Germinal center (tissue), 1 donor: ENCODE measurements around the gene TMEM63A.
"Not testable (repeated sequence)": the region's sequence is repeated elsewhere in the genome, so short reads cannot be mapped to it uniquely, and the experiment has no call there.

ENCODE experiments used
- DNase-seq: peaks from one replicate; pipeline ENCODE4 v3.0.0; 2012; ENCODE audit warnings: mixed read lengths, low spot score

Gene TMEM63A

DNA sequence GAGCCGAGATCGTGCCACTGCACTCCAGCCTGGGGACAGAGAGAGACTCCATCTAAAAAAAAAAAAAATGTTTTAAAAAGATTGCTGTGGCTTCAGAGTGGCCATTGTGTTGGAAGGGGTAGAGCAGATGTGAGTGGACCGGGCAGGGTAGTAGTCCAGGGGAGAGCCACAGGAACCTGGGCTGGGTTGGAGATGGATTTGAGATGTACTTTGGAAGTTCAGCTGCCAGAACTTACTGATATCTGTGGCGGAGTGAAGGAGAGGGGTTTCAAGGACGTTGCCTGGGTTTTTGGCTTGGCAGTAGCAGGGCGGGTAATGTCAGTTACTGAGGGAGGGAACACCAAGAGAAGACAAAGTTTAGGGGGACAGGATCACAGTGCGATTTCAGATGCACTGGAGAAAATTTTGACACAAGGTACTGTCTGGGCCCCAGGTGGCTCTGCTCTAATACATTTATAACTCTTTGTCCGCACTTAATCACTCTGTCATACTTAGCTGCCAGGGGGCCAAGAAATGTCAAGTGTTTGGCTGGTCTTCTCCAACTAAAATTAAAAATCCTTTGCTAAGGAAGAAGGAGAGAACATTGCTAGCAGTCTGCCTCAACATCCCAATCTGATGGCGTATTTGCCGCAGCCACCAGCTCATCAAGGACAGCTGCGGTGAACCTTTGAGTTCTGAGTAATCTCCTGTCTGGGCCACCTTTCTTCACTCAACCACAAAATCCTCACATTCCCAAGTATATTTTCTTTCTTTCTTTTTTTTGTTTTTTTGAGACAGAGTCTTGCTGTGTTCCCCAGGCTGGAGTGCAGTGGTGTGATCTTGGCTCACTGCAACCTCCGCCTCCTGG lies 62.6 kb downstream of the TMEM63A start:
- no peak for DNase-seq

DNA sequence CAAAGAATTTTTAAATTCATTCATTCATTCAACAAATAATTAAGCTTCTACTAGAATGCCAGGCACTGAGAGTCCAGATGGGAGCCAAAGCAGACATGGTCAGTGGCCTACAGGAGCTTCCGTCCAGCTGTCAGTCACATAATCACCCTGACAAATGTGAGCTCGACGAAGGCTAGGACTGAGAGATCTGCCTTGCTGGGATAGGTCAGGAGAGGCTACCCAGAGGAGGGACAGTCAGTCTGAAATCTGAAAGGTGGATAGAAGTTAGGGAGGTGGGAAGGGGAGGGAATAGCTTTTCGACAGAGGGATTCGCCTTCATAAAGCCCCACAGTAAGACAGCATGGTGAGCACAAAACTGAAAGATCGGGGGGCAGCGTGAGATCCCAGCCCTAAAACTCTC lies 64.0 kb downstream of the TMEM63A start:
- no peak for DNase-seq

DNA sequence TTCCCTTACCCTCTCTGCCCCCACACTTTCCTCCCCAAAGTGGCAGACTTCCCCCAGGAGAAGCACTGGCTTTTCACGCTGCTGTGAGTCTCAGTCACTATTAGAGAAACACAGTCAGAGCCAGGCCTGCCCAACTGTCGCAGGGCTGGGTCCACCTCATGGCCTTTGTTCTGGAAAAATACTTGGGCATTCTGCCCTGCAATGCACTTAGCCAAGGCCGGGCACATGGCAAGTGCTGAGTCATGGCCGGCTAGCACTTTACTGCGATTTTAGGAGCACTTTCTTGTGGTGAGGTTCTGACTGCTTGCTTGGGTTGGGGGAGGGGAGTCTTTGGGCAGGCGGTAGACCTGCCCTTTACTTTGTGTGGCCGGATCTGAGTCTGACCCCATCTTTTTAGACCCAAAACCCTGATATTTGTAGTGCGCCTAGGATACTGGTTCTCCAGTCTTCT lies 64.5 kb downstream of the TMEM63A start:
- no peak for DNase-seq

DNA sequence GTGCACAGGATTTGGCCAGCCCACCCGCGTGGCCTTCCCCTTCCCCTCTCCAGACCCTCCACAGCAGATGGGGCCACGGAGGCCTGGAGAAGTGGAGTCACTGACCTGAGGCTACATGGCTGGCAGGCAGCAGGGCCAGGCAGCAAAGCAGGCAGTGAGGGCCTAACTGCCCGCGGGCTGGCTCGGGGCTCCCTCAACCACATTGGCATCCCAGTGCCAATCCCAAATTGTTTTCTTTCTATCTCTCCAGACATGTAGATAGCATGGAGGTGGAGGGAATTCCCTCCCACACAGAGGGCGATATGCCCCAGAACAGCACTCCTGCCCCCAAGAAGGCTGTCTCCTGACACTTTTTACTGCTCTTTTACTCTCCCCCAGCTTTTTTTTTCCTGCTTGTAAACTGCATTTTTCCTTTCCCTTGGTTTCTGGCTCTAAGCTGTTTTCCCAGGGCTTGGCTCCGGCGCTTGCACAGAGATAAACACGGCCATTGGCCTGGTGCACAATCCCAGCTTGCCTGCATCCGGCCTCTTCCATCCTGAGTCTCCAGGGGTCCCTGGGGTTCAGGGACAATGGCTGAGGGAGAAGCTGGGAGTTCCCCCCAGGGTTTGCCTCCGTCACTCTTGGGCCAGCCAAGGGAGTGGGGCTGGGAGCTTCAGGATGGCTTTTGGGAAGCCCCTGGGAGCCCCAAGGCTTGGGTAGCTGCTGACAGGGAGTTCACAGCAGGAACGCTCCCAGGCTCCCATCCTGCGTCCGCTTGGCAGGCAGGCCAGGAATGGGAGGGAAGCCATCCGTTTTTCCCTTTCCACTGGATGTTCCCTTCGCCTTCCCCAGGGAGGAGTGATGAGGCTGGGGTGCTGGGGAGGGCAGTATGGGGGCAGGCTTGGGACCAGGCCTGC lies 65.3 kb downstream of the TMEM63A start:
- no peak for DNase-seq

DNA sequence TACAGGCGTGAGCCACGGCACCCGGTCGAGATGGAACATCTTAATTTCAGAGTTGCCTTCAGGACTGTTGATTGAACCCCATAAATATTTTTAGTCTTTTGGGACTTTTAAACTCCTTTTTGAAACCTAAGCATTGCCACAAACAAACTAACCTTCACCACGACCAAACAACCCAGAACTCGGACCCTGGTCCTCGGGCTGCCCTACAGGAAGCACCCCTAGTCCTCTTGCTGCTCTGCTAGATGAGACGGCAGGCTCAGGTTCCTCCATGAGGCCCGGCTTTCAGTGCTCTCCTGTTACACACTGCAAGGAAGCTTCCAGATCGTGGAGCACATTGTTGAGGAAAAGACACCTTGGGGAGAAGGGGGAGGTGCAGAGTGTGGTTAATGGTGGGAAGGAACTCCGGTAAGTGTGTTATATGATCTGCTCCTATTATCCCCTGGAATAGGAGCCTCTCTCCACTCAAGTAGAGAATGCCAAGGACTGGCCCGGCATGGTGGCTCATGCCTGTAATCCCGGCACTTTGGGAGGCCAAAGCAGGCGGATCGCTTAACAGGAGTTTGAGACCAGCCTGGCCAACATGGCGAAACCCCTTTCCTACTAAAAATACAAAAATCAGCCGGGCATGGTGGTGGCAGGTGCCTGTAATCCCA lies 66.5 kb downstream of the TMEM63A start:
- no peak for DNase-seq

DNA sequence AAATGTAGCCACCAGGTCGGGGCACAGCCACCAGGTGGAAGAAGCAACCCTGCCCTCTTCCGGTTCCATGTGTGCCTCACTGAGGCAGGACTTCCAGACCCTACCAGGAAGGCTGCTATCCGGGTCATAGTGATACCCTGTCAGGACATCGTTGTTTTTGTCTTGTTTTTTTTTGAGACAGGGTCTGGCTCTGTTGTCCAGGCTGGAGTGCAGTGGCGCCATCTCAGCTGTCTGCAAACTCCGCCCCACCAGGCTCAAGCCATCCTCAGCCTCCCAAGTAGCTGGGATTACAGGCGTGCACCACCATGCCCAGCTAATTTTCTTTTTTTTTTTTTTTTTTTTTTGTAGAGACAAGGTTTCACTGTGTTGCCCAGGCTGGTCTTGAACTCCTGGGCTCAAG lies 67.1 kb downstream of the TMEM63A start:
- not testable (repeated sequence) for DNase-seq

DNA sequence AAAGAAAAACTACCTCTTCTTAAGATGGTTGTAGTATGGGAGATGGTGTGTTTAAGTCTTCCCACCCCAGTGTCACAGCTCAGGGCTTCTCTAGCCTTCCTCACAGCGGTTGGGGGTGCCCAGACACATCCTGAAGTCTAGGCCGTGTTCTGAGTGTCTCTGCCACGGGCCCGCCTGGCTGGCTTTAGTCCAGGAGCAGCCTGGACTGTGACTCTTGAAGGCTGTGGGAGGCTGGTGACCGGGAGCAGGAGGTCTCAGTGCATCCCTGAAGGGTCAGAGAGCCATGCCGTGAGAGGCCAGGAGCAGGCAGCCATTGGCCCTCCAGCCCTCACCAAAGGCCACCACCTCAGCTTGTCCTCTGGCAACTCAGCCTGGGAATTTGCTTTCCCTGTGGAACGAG lies 67.8 kb downstream of the TMEM63A start:
- DNase-seq = no peak

DNA sequence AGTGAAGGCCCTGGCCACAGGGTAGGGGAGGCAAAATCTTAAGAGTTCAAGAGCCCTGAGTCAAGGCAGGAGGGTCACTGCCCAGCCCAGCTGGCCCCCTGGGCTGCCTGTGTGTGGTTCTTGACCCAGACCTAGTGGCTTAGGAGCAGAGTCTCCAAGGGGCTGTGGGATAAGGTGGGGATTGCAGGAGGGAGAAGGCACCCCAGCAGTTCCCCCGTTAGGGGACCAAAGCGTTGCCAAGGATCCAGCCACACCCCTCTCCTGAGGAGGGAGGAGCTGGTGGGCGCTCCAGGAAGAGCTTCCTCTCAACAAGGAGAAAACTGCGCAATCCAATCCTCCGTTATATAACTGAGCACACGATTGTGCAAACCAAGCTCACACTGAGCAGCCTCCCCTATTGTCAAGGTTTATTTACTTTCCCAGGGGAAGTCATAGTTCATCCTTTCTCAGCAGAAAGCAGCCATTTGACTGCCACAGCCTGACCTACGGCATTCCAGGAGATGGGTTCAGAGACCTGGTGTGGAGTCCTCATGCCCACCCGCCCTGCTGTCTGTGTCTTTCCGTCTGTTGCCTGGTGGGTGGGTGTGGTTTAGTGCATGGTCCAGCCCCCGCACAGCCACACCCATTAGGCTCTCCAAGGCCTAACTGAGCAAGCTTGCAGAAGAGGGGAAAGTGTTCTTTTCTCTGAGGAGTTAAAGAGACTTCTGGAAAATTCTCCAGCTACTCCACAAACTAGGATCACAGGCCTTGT lies 68.8 kb downstream of the TMEM63A start:
- no peak for DNase-seq

DNA sequence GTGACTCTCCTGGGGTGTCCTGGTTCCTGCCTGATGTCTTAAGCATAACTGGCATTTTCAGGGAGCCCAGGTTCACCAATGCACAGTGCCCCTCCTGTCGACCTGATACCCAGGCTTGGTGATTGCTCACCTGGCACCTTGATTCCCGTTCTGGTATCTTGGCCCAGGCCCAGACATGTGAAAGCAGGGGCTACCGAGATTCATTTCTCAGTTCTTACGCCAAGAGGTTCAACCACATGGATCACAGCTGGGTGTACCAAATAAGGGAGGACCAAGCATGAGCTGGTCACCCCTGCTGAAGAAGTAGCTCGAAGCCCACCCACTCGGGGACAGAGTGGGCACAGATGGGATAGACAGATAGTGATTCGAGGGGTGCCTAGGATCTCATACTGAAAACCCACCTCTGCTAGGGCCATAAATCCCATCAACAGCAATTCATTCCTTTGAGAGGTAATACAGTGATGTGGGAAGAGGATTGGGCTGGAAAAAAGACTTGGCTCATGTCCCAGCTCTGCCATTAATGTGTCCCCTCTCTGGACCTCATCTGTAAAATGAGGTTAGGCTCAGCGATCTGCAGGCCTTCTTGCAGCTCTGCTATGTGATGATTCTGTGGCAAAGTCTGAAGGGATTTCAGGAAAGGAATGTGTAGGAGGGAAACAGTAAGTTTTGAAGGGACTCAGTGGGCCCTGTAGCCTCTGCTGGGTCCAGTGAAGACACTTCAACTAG lies 69.5 kb downstream of the TMEM63A start:
- DNase-seq = no peak

DNA sequence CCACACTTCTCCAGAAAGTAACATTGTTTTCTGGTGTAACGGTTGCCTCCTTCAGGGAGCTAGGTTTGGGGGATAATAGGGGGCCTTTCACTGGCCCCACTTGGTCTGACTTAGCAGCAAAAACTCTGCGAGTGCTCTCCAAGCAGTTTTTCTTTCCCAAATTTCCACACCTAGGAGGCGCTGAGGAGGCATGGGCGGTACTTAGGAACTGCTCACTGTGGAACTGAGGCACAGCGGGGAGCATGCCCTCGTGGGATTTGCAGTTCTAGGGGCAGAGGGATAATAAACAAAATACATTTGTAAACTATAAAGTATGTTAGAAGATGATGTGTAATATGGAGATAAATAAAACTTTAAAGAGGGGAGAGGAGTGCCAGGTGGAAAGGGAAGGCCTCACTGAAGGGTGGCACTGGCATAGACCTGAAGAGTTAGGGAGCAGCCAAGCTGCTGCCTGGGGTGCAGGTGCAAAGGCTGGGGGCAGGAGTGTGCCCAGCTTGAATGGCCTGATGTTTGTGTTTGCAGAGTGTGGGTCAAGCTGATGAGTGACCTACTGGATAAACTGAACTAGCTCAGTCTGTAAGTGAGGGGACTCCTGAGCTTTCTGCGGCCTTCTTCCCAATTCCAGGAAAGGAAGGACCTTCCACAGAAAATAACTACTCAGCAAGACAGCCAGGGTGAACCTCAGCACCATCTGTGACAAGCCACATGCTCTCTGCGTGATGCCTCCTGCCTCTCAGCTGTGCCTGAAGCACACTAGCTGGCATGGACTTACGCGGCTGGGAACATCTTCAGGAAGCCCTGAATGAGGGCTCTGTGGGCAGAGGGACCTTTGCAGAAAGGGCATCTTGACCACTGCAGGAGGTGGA lies 70.3 kb downstream of the TMEM63A start:
- DNase-seq = no peak

DNA sequence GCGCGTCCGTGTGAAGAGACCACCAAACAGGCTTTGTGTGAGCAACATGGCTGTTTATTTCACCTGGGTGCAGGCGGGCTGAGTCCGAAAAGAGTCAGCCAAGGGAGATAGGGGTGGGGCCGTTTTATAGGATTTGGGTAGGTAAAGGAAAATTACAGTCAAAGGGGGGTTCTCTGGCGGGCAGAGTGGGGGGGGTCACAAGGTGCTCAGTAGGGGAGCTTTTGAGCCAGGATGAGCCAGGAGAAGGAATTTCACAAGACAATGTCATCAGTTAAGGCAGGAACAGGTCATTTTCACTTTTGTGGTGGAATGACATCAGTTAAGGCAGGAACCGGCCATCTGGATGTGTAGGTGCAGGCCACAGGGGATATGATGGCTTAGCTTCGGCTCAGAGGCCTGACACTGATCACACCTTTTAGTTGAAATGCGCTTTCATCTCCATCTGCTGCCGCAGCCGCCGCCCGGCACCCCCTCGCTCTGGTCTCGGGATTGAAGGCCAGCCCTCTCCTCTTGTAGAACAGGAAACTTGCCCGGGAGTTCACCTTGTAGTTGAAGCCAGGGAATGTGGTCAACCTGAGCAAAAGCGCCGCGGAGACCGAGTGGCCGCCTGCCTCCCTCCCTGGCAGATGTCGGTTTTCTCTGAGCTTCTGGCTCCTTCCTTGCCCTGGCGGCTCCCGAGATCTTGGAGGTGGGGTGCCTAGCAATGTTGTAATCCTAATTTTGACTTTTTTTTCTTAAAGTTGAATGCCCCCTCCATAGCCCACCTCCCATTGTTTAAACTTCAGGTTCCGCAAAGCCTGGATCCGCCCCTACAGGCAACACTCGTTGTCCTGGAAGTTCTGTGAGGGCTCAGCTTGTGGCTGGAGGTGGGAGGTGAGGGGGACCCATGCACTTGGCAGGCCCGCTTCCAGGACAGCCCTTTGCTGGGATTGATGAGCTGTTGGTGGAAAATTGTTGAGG lies 71.3 kb downstream of the TMEM63A start:
- not testable (repeated sequence) for DNase-seq

DNA sequence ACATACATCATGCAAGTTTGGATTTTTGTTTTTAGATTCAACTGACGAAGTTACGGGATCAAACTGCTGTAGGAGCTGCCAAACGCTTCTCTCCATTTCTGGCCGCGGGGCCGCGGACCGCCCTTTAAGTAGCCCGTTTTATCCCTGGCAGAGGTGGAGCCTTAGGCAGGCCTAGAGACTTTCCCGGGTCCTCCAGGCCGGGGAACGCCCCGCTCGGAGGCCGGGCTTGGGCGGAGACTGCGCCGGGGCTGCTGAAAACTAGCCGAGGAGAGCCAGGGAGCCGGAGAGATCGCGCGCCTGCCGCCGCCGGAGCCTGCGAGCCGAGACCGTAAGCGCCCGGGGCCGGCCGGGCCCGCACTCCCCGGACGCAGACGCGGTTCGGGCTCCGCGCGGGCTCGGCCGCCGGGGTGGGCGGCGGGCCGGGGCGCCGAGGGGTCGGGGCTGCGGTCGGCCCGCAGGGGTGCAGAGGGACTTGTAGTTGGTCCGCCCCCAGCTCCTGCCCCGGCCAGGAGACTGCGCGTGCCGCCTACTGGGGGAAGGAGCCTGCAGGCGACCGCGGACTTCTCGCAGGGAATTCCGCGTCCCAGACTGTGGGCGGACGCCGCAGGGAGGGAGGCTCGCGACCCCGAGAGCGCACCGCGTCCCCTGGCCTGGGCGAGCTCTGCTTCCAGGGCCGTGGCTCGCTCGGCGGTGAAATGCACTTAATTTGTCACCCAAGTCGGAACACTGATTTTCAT lies 72.2 kb downstream of the TMEM63A start, which contains the start of gene EPHX1:
EPHX1 (plus strand) TSS at position 283 of the 737 bp plus-strand sequence. CDS start 18,606 bp downstream, outside the sequence.
- DNase-seq = peak; percentile 74

DNA sequence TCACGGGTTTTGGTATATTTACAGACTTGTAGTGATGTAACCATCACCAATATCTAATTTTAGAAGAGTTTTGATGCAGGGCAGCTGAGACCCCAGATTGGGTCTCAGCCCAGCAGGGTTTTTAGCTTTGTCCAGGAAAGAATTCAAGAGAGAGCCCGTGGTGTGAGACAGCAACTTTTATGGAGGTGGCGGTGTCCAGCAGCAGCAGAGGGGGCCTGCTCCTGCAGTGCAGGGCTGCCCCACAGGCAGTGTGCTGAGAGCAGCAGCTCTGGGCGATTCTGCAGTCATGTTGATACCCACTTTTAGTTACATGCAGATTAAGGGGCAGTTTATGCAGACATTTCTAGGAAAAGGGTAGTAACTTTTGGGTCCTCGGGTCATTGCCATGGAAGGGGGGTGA lies 74.0 kb downstream of the TMEM63A start:
- DNase-seq = no peak

DNA sequence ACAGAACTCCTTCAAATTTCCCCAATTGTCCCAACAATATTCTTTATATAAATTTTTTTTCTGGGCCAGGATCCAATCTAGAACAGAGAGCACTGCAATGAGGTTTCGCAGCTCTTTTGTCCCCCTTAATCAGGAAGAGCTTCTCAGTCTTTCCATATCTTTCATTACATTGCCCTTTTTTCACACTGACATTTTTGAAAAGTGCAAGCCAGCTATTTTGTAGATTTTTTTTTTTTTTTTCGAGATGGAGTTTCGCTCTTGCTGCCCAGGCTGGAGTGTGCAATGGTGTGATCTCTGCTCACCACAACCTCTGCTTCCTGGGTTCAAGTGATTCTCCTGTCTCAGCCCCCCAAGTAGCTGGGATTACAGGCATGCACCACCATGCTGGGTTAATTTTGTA lies 75.4 kb downstream of the TMEM63A start:
- DNase-seq = not testable (repeated sequence)

DNA sequence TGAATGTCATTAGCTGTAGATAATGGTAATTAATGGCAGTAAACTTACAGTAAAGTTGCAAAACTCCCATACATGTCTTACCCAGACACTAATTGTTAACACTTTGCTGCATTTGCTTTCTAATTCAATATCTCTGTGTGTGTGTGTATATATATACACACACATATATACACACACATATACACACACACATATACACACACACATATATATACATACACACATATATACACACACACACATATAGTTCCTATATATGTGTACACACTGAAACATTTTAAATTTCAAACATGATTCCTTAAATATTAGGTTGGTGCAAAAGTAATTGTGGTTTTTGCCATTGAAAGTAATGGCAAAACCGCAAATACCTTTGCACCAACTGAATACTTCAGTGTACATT lies 75.9 kb downstream of the TMEM63A start:
- DNase-seq = no peak

DNA sequence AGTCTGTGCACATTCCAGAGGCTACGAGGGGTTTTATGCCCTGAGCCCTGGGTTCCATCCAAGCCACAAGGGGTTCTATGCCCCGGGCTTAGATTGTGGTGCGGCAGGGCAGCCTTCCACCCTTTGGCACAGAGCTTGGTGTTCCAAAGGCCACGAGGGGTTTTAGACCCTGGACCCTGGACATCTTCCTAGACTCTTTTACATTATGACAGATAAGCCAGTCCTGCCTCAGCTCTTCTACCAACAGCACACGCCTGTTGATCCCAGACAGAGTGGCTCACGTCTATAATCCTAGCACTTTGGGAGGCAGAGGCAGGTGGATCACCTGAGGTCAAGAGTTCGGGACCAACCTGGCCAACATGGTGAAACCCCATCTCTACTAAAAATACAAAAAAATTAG lies 81.0 kb downstream of the TMEM63A start:
- not testable (repeated sequence) for DNase-seq

DNA sequence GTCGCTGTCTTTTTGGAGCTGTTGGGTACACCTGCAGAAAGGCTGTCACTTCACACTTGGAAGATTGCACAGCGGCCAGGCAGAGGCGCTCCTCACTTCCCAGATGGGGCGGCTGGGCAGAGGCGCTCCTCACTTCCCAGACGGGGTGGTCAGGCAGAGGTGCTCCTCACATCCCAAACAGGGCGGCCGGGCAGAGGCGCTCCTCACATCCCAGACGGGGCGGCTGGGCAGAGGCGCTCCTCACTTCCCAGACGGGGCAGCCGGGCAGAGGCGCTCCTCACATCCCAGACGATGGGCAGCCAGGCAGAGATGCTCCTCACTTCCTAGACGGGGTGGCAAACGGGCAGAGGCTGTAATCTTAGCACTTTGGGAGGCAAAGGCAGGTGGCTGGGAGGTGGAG lies 86.1 kb downstream of the TMEM63A start:
- DNase-seq = not testable (repeated sequence)
